Suprapubic skin (tissue), 4 donors: ENCODE data around the gene MAST2.

ENCODE experiments used
- POLR2A ChIP-seq, 2 donors: fragments of 450-650 bp; IDR thresholded peaks; one replicate each; pipeline ENCODE4 v1.6.1; 2017; ENCODE audit warnings: antibody characterized with exemption in 2 of 2, mild to moderate bottlenecking in 2 of 2, moderate library complexity in 2 of 2
- POLR2AphosphoS5 ChIP-seq, 3 donors: sonication (generic); formaldehyde crosslinking; IDR thresholded peaks; one replicate each; pipeline ENCODE4 v1.6.1; 2017; ENCODE audit warnings: antibody characterized with exemption in 3 of 3
- TF ChIP-seq, protein P1 (sequence below), 2 donors: fragments of 200-600 bp in 1 of 2; fragments of 450-650 bp in 1 of 2; sonication (generic) in 1 of 2; IDR thresholded peaks; one replicate each; pipeline ENCODE4 v1.5.1; 2016 to 2019; ENCODE audit warnings: antibody characterized with exemption in 2 of 2, mild to moderate bottlenecking in 1 of 2, moderate library complexity in 1 of 2

DNA sequence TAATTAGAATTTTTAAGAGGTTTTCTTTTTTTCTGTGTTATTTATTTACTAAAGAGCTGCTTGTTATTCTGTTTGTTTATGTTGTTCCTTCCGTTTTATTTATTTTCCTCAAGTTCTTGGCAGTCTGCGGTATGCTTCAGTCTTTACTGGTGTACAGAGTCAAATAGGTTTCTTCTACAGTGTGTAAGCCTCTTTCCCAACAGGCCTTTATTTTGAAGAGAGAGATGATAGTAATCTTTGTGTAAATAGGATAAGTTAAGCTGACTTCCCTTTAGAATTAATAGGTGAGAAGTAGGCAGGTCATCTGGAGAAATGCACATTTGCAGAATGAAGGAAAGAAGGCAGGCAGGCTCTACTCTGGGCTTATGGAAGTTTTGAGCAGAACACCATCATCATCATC, 23.8 kb downstream of the MAST2 start:
- TF ChIP-seq POLR2A (IDR thresholded peaks at IDR 0.05): no peak
- TF ChIP-seq, protein P1, sequence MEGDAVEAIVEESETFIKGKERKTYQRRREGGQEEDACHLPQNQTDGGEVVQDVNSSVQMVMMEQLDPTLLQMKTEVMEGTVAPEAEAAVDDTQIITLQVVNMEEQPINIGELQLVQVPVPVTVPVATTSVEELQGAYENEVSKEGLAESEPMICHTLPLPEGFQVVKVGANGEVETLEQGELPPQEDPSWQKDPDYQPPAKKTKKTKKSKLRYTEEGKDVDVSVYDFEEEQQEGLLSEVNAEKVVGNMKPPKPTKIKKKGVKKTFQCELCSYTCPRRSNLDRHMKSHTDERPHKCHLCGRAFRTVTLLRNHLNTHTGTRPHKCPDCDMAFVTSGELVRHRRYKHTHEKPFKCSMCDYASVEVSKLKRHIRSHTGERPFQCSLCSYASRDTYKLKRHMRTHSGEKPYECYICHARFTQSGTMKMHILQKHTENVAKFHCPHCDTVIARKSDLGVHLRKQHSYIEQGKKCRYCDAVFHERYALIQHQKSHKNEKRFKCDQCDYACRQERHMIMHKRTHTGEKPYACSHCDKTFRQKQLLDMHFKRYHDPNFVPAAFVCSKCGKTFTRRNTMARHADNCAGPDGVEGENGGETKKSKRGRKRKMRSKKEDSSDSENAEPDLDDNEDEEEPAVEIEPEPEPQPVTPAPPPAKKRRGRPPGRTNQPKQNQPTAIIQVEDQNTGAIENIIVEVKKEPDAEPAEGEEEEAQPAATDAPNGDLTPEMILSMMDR (IDR thresholded peaks at IDR 0.05): no peak
- no peak for TF ChIP-seq POLR2AphosphoS5 (IDR thresholded peaks at IDR 0.05)
